ENCODE results near the gene GPR153. TPM values are rescaled to one million over a fixed set of nuclear protein-coding genes. Genes with fewer than 3 reads are reported as not detected.

The GPR153 gene
- total and polyA plus RNA-seq, 2 of the 8 experiments (the other 6 are each of a cell fraction or from before 2014, with no cell fraction given) = 5.7 to 8.1 TPM

GRCh38 chr1:6248932-6249738 lies 11.8 kb downstream of the GPR153 start:
- Histone ChIP-seq H4K5ac (ENCODE audit: insufficient read length, low read depth, low read length) (no peak overlapping the region), H3K4me3 (ENCODE audit: extremely low read depth in 1 of 4, insufficient read depth in 2 of 4, low read depth in 3 of 4, low read length in 4 of 4) (peak overlapping the region; percentile 1 to 54 (median 26); a peak in 7 of 8 replicates), H4K20me1 (replicated peaks in 1 of 2; ENCODE audit: control insufficient read depth in 1 of 2, insufficient read depth in 2 of 2, low read length in 2 of 2) (peaks cover 9 to 31% of the 10 kb centered on the region in 2 experiments), H2BK20ac (ENCODE audit: low read length) (no peak overlapping the region), H3K4me1 (replicated peaks in 1 of 4; ENCODE audit: control insufficient read depth in 3 of 4, insufficient read depth in 4 of 4, low read length in 3 of 4) (peaks cover 0 to 20% (median 9%) of the 10 kb centered on the region in 4 experiments; a peak in 5 of 7 replicates), H3K9me3 (ENCODE audit: insufficient read depth in 2 of 2, low read depth in 1 of 2, low read length in 1 of 2) (no peaks in the 10 kb centered on the region), H3K14ac (ENCODE audit: insufficient read length) (no peak overlapping the region), H3K27ac (ENCODE audit: low read depth, low read length) (no peak overlapping the region), H3K23ac (ENCODE audit: insufficient read length) (no peak overlapping the region), H3K36me3 (ENCODE audit: control insufficient read depth in 2 of 4, insufficient read depth in 4 of 4, low read length in 3 of 4) (no peaks in the 10 kb centered on the region; a peak in 1 of 8 replicates), H3K56ac (replicated peaks; ENCODE audit: insufficient read length, low read depth, low read length) (no peak overlapping the region), H3K79me2 (ENCODE audit: control insufficient read depth in 1 of 2, insufficient read depth in 2 of 2, low read length in 2 of 2) (no peaks in the 10 kb centered on the region; a peak in 1 of 4 replicates), H2AK5ac (ENCODE audit: low read depth, low read length) (no peak overlapping the region), H3K79me1 (ENCODE audit: low read depth, low read length) (no peaks in the 10 kb centered on the region), H3K9ac (replicated peaks in 1 of 4; ENCODE audit: extremely low read depth in 1 of 4, low read depth in 3 of 4, low read length in 3 of 4) (no peak overlapping the region), H3K27me3 (replicated peaks in 1 of 4; ENCODE audit: control insufficient read depth in 3 of 4, extremely low read depth in 1 of 4, insufficient read depth in 3 of 4, low read length in 3 of 4) (peaks cover 16 to 43% (median 34%) of the 10 kb centered on the region in 4 experiments), H4K8ac (ENCODE audit: extremely low read depth, insufficient read depth, low read length) (no peak overlapping the region; the same call in 1 of the 2 replicates), H2BK5ac (ENCODE audit: low read depth, low read length) (no peak overlapping the region), H2BK120ac (replicated peaks; ENCODE audit: low read depth, low read length) (no peak overlapping the region), H2AFZ (ENCODE audit: low read length) (no peak overlapping the region), H3K4me2 (ENCODE audit: insufficient read depth in 1 of 2, low read depth in 2 of 2, low read length in 2 of 2) (peak overlapping the region; percentile 45 to 82), H4K91ac (replicated peaks; ENCODE audit: insufficient read length, low read length) (no peak overlapping the region), H3K4ac (replicated peaks; ENCODE audit: insufficient read length, low read depth, low read length) (no peak overlapping the region), H2BK15ac (ENCODE audit: low read length) (peak overlapping the region; percentile 40; the same call in 1 of the 2 replicates), H3K23me2 (ENCODE audit: low read depth, low read length) (peaks cover 16% of the 10 kb centered on the region; the same call in 1 of the 2 replicates), H2BK12ac (ENCODE audit: low read depth, low read length) (no peak overlapping the region), H3K18ac (ENCODE audit: extremely low read depth, low read length) (no peak overlapping the region)
- ChIA-PET POLR2A (ENCODE audit: partially characterized antibody) (interaction anchor here (0.7 to 9.3 kb wide), 10 partner anchors 10 to 176 kb away, joined by 3 to 64 read pairs (median 3); partner anchors contain the start of genes GPR153, ICMT and RNF207), CTCF (ENCODE audit: partially characterized antibody) (interaction anchor here (0.5 to 19.1 kb wide), 22 partner anchors 9 to 582 kb away, joined by 3 to 353 read pairs (median 7); partner anchors contain the start of genes HES2, ICMT, RNF207 and RPL22)
- FAIRE-seq (no peak), DNase-seq (ENCODE audit: low read depth in 1 of 2, low spot score in 2 of 2) (peak in 1 of 2 experiments; percentile 69)
- WGBS, 2 experiments (ENCODE audit: extremely low coverage in 1 of 2, insufficient coverage in 1 of 2, insufficient read length in 1 of 2, insufficient replicate concordance in 2 of 2, low coverage in 1 of 2, low lambda C conversion rate in 2 of 2, missing lambda C conversion rate in 1 of 2) = 19% methylated on average over 45 of the region's 96 CpGs; no CpG with 5 or more reads in 1 of the 2 experiments
- TF ChIP-seq RAD21 (IDR thresholded peaks at IDR 0.05 in 1 of 2, conservative IDR thresholded peaks at IDR 0.05 in 1 of 2; ENCODE audit: low read depth in 2 of 2, low read length in 2 of 2) (no peak), SRF (IDR thresholded peaks at IDR 0.05; ENCODE audit: low read depth, low read length) (no peak), SIRT6 (IDR thresholded peaks at IDR 0.05; ENCODE audit: low read length) (no peak), YY1 (IDR thresholded peaks at IDR 0.05; ENCODE audit: low read depth, low read length) (no peak), PHF8 (conservative IDR thresholded peaks at IDR 0.05; ENCODE audit: low read depth, low read length) (peak; percentile 14; the same call in 1 of the 2 replicates), CREB1 (IDR thresholded peaks at IDR 0.05) (peak; percentile 41; the same call in 1 of the 2 replicates), GABPA (IDR thresholded peaks at IDR 0.05; ENCODE audit: borderline replicate concordance, insufficient read depth, low read length) (no peak; the same call in 1 of the 2 replicates), JUN (IDR thresholded peaks at IDR 0.05; ENCODE audit: low read depth, low read length) (no peak), TAF7 (optimal IDR thresholded peaks at IDR 0.05; ENCODE audit: borderline replicate concordance, low read depth, low read length) (no peak), EGR1 (IDR thresholded peaks at IDR 0.05; ENCODE audit: borderline replicate concordance, low read depth, low read length) (peak; percentile 37; the same call in 1 of the 2 replicates)
- TF ChIP-seq, protein P1, sequence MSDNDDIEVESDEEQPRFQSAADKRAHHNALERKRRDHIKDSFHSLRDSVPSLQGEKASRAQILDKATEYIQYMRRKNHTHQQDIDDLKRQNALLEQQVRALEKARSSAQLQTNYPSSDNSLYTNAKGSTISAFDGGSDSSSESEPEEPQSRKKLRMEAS (IDR thresholded peaks at IDR 0.05) = peak; percentile 32; the same call in 1 of the 2 replicates

Data from H1 (cell line).